Breast epithelium (tissue), 3 donors: ENCODE measurements around the gene RYR3.

Experiments
- CTCF ChIP-seq, 3 donors: fragments of 450-650 bp; IDR thresholded peaks; one replicate each; pipeline ENCODE4 v1.5.1; 2016 to 2017; ENCODE audit warnings: antibody characterized with exemption in 3 of 3, mild to moderate bottlenecking in 3 of 3, moderate library complexity in 3 of 3
- POLR2A ChIP-seq: fragments of 450-650 bp; IDR thresholded peaks from one replicate; pipeline ENCODE4 v1.6.1; 2016; ENCODE audit warnings: antibody characterized with exemption, mild to moderate bottlenecking, moderate library complexity
- POLR2AphosphoS5 ChIP-seq, 3 donors: sonication (generic); formaldehyde crosslinking; IDR thresholded peaks; one replicate each; pipeline ENCODE4 v1.6.1; 2017; ENCODE audit warnings: antibody characterized with exemption in 3 of 3

- TF ChIP-seq CTCF (IDR thresholded peaks at IDR 0.05) (no peak), POLR2A (no peak), POLR2AphosphoS5 (IDR thresholded peaks at IDR 0.05) (no peak)
These were observed 336.0 kb downstream of the RYR3 start for GRCh38 chr15:33646744-33647143.
